ENCODE measurements around the gene VAV3.

VAV3 gene

DNA sequence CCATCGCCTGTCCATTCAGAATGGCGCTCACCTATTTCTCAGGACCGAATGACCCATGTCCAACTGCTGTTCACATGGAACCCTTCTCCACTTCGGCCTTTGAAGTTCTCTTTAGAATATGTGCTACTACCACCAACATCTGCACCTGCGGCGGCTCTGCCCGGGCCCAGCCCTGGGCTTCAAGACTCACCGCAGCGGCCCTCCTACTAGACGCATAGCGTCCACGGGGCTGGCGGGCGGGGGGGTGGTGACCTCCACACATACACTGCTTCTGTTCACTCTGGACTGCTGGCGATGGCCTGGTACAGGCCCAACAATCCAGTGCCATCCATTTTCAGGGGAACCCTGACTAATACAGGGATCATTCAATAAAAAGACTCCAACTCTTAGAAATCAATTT lies 394.2 kb downstream of the VAV3 start:
- DNase-seq: no peak

DNA sequence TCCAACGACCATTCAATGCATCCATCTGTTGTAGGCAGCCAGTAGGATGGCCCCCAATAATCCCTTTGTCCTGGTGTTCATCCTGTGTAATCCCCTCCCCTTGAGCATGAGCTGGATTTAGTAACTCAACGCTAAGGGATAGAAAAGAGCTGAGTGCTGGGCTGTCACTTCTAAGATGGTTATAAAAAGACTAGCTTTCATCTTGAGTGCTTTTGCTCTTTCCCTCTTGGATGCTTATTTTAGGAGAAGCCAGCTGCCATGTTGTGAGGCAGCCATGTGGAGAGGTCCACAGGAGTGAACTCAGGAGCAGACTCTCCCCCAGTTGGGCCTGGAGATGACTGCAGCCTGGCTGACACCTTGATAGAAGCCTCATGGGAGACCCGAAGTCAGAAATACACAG lies 401.5 kb downstream of the VAV3 start:
- DNase-seq: no peak

- peak; percentile 37 for DNase-seq
These were observed 405.1 kb downstream of the VAV3 start for GRCh38 chr1:107559881-107560280.

- no peak for DNase-seq
These were observed 407.9 kb downstream of the VAV3 start for GRCh38 chr1:107557095-107557494.

GRCh38 chr1:107555578-107555977 lies 409.4 kb downstream of the VAV3 start:
- DNase-seq: no peak

DNA sequence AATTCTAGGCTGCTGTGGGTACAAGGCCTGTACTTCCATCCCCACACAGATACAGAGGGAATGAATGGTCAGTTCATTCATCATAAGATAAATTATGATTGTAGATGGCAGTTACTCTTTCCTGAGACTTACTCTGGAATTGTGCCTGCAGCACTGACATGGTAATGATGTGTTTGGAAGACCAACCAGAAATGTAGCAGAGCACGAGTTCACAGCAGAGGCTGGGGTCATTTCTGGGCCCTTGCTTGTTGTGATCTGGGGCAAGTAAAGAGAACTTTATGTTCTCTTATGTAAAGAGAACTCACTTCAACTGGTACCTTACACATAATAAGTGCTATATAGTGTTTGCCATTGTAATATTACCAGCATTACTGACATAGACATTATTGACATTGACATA lies 412.2 kb downstream of the VAV3 start:
- DNase-seq: no peak

DNA sequence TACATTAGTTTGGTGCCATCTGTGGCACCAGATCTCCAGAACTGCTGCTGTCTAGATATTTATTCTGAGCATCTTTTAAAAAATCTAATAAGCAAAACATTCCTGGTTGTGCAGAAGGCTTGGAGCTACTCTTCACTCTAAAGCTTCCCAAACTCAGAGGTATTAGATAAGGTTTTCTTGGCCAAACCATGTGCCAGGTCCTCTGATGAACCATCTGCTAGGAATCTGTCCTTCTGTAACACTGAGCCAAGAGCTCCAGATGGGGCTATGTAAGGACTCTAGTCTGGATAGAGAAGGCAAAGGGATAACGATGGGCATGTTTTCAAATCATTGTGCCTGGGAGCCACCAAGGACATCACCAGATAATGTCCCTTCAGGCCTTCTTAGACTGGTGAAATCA lies 413.5 kb downstream of the VAV3 start:
- DNase-seq: peak; percentile 13

- no peak for DNase-seq
These were observed 414.6 kb downstream of the VAV3 start for GRCh38 chr1:107550358-107550757.

DNA sequence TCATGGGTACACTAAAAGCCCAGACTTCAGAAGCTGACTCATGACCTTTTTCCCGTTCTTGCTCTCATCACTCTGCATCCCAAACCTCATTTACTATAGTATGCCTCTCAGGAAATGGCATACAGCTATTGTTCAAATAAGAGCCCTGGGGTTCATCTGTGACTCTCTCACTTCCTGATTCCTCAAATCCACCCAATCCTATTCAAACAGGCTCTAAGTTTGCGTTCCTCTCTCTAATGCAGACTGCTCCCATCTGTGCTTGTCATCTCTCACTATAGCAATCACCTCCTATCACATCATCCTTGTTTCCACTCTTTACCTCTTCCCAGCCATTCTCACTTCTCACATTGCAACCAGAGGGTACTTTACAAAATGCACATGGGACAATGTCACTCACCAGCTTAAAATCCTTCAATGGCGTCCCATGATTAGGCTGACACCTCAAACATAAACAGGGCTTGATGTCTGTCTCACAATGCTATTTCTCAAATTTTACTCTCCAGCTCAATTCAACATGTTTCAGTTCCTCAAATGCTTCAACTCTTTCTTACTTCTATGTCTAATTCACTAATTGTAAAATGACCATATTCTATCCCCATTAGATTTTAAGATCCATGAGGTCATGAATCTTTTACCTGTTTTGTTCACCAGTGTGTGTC lies 415.7 kb downstream of the VAV3 start:
- no peak for DNase-seq

- no peak for DNase-seq
These were observed 416.7 kb downstream of the VAV3 start for GRCh38 chr1:107548276-107548675.

DNA sequence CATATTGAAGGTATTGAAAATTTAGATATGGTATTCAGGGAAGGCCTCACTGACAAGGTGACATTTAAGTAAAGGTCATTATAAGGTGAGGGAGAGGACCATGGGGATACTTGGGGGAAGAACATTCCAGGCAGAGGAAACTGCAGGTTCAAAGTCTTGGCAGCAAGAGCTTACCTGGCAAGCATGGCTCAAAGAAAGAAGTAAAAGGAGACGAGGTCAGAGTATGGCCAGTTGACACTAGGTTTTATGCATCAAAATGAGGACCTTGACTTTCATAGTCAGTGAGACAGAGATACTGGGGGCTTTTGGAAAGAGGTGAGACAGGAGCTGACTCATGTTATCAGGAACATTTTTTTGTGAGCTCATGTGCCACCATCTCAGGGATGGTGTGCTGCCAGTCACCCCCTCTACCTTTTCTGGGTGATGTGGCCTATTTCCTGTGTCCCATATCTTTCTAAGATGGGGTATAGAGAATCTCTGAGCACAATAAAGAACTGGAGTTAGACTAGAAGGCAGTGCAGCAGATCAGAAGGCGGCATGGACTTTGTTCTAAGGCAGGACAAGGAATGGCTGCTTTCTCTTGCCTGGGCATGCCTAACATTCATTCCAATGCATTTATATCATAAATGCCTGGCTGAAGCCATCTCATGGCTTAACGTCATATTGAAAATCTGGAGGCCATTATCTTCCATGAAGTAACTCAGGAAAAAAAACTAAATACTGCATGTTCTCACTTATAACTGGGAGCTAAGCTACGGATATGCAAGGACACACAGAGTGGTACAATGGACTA lies 417.4 kb downstream of the VAV3 start:
- DNase-seq: peak; percentile 47

DNA sequence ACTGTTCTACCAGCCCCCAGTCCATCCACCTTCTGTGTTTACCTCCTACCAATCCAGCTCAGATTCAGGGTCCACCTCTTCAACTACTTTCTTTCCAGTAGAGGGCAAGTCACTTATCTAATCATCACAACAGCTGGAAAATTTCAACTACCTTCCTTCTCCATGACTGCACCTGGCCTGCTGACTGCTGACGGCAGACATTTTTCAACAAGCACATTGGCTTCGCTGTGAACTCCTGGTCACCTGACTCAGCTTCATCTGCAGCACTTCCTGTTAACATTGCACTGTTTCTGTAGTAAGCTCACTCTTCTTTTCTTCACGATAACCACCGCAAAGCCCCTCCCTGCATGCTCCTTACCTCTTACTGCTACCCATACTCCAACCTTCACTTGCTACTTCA lies 418.4 kb downstream of the VAV3 start:
- DNase-seq: no peak

- no peak for DNase-seq
These were observed 419.1 kb downstream of the VAV3 start for GRCh38 chr1:107545879-107546278.

- DNase-seq: no peak
These were observed 419.9 kb downstream of the VAV3 start for GRCh38 chr1:107545056-107545577.

DNA sequence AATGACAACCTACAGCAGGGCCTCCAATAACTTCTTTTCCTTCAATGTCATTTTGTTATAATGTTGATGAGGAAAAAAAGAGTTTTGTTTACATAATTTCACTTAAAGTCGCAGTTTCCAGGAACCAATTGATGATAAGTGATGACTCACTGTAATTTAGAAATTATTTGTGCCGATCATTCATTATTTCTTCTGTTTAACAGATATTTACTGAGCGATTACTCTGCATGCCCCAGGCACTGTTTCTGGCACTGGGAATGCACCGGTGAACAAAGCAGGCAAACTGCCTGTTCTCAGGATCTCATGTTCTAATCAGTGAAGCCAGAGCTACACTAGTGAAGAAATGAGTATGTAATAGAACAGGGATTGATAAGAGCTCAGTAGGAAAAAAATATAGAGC lies 420.7 kb downstream of the VAV3 start:
- no peak for DNase-seq

GRCh38 chr1:107541412-107541811 lies 423.6 kb downstream of the VAV3 start:
- no peak for DNase-seq

DNA sequence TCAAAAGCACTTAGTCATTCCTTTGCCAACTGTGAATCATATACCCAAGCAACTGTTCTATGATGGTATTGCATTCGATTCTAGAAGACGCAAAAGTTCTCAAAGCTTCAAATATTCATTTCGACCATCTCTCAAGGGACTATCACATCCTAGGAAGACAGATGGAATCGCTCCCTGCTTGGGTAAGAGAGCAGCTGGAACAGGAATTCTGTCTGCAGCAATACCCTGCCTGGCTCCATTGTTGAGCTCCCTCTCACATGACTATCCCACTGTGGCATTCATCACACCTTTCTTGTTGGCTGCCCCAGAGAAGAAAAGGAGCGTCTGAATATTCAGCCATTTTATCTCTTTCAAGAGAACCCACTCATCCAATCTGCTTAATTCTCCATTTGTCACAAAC lies 426.5 kb downstream of the VAV3 start:
- no peak for DNase-seq

DNA sequence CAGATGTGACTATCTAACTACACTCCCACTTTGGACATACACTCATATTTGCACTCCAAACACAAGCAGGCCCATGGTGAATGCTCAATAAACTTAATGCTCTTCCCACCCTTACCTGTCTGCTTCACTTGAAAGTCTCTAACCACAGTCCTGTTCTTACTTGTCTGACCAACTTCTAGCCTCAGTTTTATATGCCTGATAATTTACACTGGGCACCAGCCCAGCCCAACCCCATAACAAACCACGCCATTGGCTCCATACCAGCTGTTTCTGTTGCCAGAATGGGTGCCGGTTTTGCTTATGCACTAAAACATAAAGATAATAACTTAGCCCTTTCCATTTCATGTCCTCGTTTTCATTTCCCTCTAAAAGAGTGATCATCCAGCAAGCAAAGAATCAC lies 428.7 kb downstream of the VAV3 start:
- DNase-seq: no peak

GRCh38 chr1:107535091-107535490 lies 429.9 kb downstream of the VAV3 start:
- DNase-seq: no peak

- DNase-seq: no peak
These were observed 430.3 kb downstream of the VAV3 start for GRCh38 chr1:107534632-107535031.

DNA sequence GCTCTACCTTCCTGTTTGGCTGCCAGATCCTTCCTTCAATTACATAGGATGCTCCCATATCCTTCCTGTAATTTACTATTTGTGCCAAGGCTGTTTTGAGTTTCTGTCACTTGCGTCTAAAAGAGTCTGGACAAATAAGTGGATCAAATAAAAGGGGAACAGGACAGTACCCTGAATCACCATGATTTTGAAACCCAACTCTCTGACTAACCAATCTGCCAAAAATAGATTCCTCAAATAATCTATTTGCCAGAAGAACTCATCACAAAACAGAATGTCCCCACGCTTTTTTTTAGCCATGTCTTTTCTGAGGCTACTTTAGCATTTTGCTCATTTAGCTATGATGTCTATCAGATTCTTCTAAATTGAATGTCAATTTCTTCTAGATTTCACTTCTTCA lies 431.5 kb downstream of the VAV3 start:
- DNase-seq: no peak

- DNase-seq: no peak
These were observed 432.7 kb downstream of the VAV3 start for GRCh38 chr1:107532318-107532717.

DNA sequence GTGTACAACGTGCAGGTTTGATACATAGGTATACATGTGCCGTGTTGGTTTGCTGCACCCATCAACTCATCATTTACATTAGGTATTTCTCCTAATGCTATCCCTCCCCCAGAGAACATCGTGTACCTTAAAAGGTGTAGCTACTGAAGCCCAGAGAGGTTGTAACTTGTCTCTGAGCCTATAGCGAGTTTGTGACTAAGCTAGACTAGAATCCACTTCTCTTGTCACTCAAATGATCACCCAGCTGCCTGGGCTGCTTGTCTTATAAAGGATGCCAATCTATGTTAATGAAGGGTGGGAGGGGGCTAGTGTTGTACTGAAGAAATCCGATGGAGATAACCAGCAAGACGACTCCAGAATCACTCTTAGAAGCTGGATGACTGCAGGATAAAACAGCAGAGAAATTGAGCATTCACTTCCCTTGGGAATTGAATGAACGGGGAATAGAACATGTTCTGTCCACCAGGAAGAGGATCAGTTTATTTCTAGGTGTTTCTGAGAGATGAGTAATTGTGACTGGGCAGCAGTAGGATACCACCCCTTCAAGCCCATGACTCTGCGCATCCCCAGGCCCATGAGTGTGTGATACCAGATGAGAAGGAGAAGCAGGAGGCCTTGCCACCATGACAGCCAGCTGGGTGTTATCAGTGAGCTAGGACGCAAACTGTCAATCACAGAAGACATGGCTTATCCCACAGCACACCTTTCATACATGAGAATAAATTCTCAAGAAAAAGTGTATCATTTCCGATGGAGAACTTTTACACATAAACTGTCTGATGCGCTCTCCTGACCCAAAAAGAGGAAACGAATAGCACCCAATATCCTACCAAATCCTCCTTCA lies 433.7 kb downstream of the VAV3 start:
- DNase-seq: no peak

Measured in fibroblast of skin of abdomen (primary cell).